ENCODE data around the gene CACHD1. TPM values are rescaled to one million over a fixed set of nuclear protein-coding genes. Genes with fewer than 3 reads are reported as not detected.
A peak's percentile ranks its signal among the peaks of the same experiment; 100 is the strongest.

CACHD1 gene
- total RNA-seq, 1 donor from 2014 or later, result 4.2 TPM

- peak; percentile 12 to 33 for DNase-seq (ENCODE audit: low read depth in 2 of 2)
Measured at GRCh38 chr1:64654519-64655341, 184.8 kb downstream of the CACHD1 start.

- DNase-seq (ENCODE audit: low read depth in 2 of 2), result no peak
Measured at GRCh38 chr1:64655861-64656260, 185.9 kb downstream of the CACHD1 start.

GRCh38 chr1:64659478-64660138, 189.7 kb downstream of the CACHD1 start:
- DNase-seq (ENCODE audit: low read depth in 2 of 2), result no peak

- DNase-seq (ENCODE audit: low read depth in 2 of 2), result peak; percentile 11 to 13
Measured at GRCh38 chr1:64663668-64664067, 193.7 kb downstream of the CACHD1 start.

GRCh38 chr1:64664299-64664698, 194.4 kb downstream of the CACHD1 start:
- DNase-seq (ENCODE audit: low read depth in 2 of 2), result no peak

- no peak for DNase-seq (ENCODE audit: low read depth in 2 of 2)
Measured at GRCh38 chr1:64669098-64669675, 199.3 kb downstream of the CACHD1 start.

GRCh38 chr1:64675718-64676345, 205.9 kb downstream of the CACHD1 start:
- DNase-seq (ENCODE audit: low read depth in 2 of 2), result peak; percentile 48 to 60

- no peak for DNase-seq (ENCODE audit: low read depth in 2 of 2)
Measured at GRCh38 chr1:64676386-64676785, 206.5 kb downstream of the CACHD1 start.

- no peak for DNase-seq (ENCODE audit: low read depth in 2 of 2)
Measured at GRCh38 chr1:64677532-64677931, 207.6 kb downstream of the CACHD1 start.

GRCh38 chr1:64678366-64678765, 208.4 kb downstream of the CACHD1 start:
- no peak for DNase-seq (ENCODE audit: low read depth in 2 of 2)

- no peak for DNase-seq (ENCODE audit: low read depth in 2 of 2)
Measured at GRCh38 chr1:64679177-64679576, 209.2 kb downstream of the CACHD1 start.

GRCh38 chr1:64680599-64680998, 210.7 kb downstream of the CACHD1 start:
- DNase-seq (ENCODE audit: low read depth in 2 of 2), result no peak

- DNase-seq (ENCODE audit: low read depth in 2 of 2), result no peak
Measured at GRCh38 chr1:64681043-64681442, 211.1 kb downstream of the CACHD1 start.

GRCh38 chr1:64683419-64683818, 213.5 kb downstream of the CACHD1 start:
- DNase-seq (ENCODE audit: low read depth in 2 of 2), result no peak

GRCh38 chr1:64685217-64685616, 215.3 kb downstream of the CACHD1 start:
- no peak for DNase-seq (ENCODE audit: low read depth in 2 of 2)

- no peak for DNase-seq (ENCODE audit: low read depth in 2 of 2)
Measured at GRCh38 chr1:64685765-64686341, 215.9 kb downstream of the CACHD1 start.

- DNase-seq (ENCODE audit: low read depth in 2 of 2), result peak; percentile 73 to 83
Measured at GRCh38 chr1:64686828-64687724, 217.1 kb downstream of the CACHD1 start.

GRCh38 chr1:64687725-64688327, 217.9 kb downstream of the CACHD1 start:
- DNase-seq (ENCODE audit: low read depth in 2 of 2), result peak; percentile 53 to 87

GRCh38 chr1:64691626-64692025, 221.7 kb downstream of the CACHD1 start:
- peak; percentile 60 to 82 for DNase-seq (ENCODE audit: low read depth in 2 of 2)

GRCh38 chr1:64692911-64693310, 223.0 kb downstream of the CACHD1 start:
- no peak for DNase-seq (ENCODE audit: low read depth in 2 of 2)
